HEK293T (cell line): Measurements from ENCODE around the gene CFAP70.

Source experiments
- CTCF ChIA-PET: fragments of 350-600 bp; formaldehyde crosslinking; extraction: SDS; loops from one replicate; lab custom pipeline; 2021; ENCODE audit warnings: antibody characterized with exemption, inconsistent platforms; lab: Yijun Ruan, JAX
- POLR2A ChIA-PET: fragments of 350-600 bp; formaldehyde crosslinking; extraction: SDS; loops from one replicate; lab custom pipeline; 2020; ENCODE audit warnings: antibody characterized with exemption, inconsistent platforms; lab: Yijun Ruan, JAX
- DNase-seq: peaks from one replicate; pipeline ENCODE4 v3.0.0; 2012; ENCODE audit warnings: mixed read lengths; ENCODE audit errors: extremely low spot score
- ARNT ChIP-seq: fragments of 450-650 bp; IDR thresholded peaks from 2 replicates; pipeline ENCODE4 v1.6.1; 2017; ENCODE audit warnings: mild to moderate bottlenecking
- BHLHE40 ChIP-seq: fragments of 450-650 bp; IDR thresholded peaks from 2 replicates; pipeline ENCODE4 v1.6.1; 2016; ENCODE audit warnings: mild to moderate bottlenecking, moderate library complexity, borderline replicate concordance
- CTBP1 ChIP-seq: fragments of 450-650 bp; IDR thresholded peaks from 2 replicates; pipeline ENCODE4 v1.6.1; 2016; ENCODE audit warnings: borderline replicate concordance
- ELF4 ChIP-seq: fragments of 450-650 bp; IDR thresholded peaks from 2 replicates; pipeline ENCODE4 v1.6.1; 2017; ENCODE audit warnings: antibody characterized with exemption
- FOXA1 ChIP-seq: fragments of 450-650 bp; IDR thresholded peaks from 2 replicates; pipeline ENCODE4 v1.6.1; 2016; ENCODE audit warnings: mild to moderate bottlenecking
- FOXK2 ChIP-seq: fragments of 450-650 bp; IDR thresholded peaks from 2 replicates; pipeline ENCODE4 v1.6.1; 2016; ENCODE audit warnings: mild to moderate bottlenecking
- FOXM1 ChIP-seq: fragments of 450-650 bp; IDR thresholded peaks from 2 replicates; pipeline ENCODE4 v1.6.1; 2017; ENCODE audit warnings: mild to moderate bottlenecking, borderline replicate concordance
- HDGF ChIP-seq: fragments of 450-650 bp; IDR thresholded peaks from 2 replicates; pipeline ENCODE4 v1.6.1; 2017; ENCODE audit warnings: antibody characterized with exemption, borderline replicate concordance
- L3MBTL2 ChIP-seq: fragments of 450-650 bp; conservative IDR thresholded peaks from 2 replicates; pipeline ENCODE4 v1.6.1; 2016; ENCODE audit warnings: mild to moderate bottlenecking
- LEF1 ChIP-seq: fragments of 450-650 bp; IDR thresholded peaks from 2 replicates; pipeline ENCODE4 v1.6.1; 2017; ENCODE audit warnings: mild to moderate bottlenecking, borderline replicate concordance
- NFRKB ChIP-seq: fragments of 450-650 bp; IDR thresholded peaks from 2 replicates; pipeline ENCODE4 v1.6.1; 2016; ENCODE audit warnings: mild to moderate bottlenecking, moderate library complexity
- SP1 ChIP-seq: fragments of 450-650 bp; IDR thresholded peaks from 2 replicates; pipeline ENCODE4 v1.6.1; 2017
- SUZ12 ChIP-seq: fragments of 450-650 bp; IDR thresholded peaks from 2 replicates; pipeline ENCODE4 v1.6.1; 2016; ENCODE audit warnings: mild to moderate bottlenecking
- TARDBP ChIP-seq: fragments of 450-650 bp; IDR thresholded peaks from 2 replicates; pipeline ENCODE4 v1.6.1; 2016
- ZNF384 ChIP-seq: fragments of 450-650 bp; IDR thresholded peaks from 2 replicates; pipeline ENCODE4 v1.6.1; 2016
- TF ChIP-seq, protein P1 (sequence below): fragments of 450-650 bp; IDR thresholded peaks from 2 replicates; pipeline ENCODE4 v1.6.1; 2016

CFAP70 gene

DNA sequence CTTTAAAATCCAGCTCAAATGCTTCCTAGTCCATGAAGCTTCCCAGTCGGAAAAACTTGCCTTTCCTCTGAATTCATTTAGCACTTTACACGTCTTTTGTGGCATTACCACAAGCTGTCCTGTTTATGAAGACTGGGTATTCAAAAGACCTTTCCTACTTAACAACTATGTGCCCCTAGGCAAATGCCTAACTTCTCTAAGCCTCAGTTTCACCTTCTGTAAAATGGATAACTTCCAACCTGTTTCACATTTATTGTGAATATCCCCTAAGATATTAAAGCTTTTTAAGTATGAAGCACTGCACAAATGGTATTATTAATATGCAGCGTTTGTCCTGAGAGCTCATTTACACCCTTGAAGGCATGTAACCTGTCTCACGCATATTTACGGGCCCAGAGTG, 843 bp downstream of the CFAP70 start:
- POLR2A ChIA-PET: interaction anchor here (0.8 to 2.1 kb wide), 5 partner anchors 32 to 111 kb away, joined by 3 to 16 read pairs (median 4); partner anchors contain the start of genes DNAJC9 and MRPS16
- CTCF ChIA-PET: no interaction called here
- DNase-seq: no peak
- TF ChIP-seq ARNT (no peak), BHLHE40 (no peak), SP1 (no peak), CTBP1 (no peak), TARDBP (no peak), NFRKB (no peak), HDGF (no peak), SUZ12 (no peak), ELF4 (no peak), LEF1 (no peak), FOXA1 (no peak), L3MBTL2 (no peak), FOXM1 (no peak), FOXK2 (no peak), ZNF384 (no peak)
- TF ChIP-seq, protein P1, sequence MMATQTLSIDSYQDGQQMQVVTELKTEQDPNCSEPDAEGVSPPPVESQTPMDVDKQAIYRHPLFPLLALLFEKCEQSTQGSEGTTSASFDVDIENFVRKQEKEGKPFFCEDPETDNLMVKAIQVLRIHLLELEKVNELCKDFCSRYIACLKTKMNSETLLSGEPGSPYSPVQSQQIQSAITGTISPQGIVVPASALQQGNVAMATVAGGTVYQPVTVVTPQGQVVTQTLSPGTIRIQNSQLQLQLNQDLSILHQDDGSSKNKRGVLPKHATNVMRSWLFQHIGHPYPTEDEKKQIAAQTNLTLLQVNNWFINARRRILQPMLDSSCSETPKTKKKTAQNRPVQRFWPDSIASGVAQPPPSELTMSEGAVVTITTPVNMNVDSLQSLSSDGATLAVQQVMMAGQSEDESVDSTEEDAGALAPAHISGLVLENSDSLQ: no peak

DNA sequence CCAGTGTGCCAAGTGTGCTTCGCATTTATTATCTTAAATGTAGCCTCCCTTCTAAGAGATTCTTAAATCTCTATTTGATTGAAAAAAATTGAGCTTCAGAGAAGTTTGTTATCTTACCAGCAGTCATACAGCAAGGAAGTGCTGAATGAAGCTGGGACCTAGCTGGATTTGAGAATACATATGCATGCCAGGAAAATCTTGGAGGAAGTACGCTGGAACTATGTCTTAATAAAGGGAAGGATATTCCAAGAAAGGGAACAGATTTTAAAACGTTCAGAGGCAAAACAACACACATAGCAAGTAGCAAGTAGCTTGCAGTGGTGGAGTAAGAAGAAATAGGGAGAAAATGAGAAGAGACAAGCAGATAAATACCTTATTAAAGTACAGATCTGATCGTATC, 1.5 kb downstream of the CFAP70 start:
- POLR2A ChIA-PET: interaction anchor here (0.6 to 0.8 kb wide), 3 partner anchors 11 to 110 kb away, joined by 3 to 4 read pairs (median 3); partner anchors contain the start of gene DNAJC9
- CTCF ChIA-PET: no interaction called here
- no peak for DNase-seq
- no peak for TF ChIP-seq ELF4
- no peak for TF ChIP-seq FOXA1

DNA sequence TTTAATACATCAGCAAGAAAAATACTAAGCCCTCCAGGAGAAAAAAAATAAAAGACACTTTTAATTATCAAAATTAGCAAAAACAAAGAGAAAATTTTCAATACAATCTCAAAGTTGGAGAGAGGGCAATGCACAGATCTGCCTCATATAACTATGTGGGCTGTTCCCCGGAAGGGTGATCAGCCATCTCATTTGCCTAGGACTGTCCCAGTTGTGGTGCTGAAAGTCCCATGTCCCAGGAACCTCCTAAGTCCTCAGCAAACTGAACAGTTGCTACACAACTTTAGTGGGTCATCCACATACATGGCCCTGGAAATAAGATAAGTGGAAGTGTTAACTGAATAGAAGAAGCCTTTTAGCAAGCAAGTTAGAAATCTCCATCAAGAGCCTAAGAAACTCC, 14.4 kb downstream of the CFAP70 start:
- ChIA-PET POLR2A (no interaction called here), CTCF (no interaction called here)
- DNase-seq: no peak
- TF ChIP-seq NFRKB: no peak
- TF ChIP-seq, protein P1: no peak
- no peak for TF ChIP-seq L3MBTL2
- TF ChIP-seq LEF1: no peak
- no peak for TF ChIP-seq TARDBP
- no peak for TF ChIP-seq BHLHE40
- no peak for TF ChIP-seq ZNF384
- no peak for TF ChIP-seq SUZ12
- TF ChIP-seq ELF4: no peak
- no peak for TF ChIP-seq FOXK2
- TF ChIP-seq HDGF: no peak
- no peak for TF ChIP-seq ARNT
- no peak for TF ChIP-seq FOXA1

DNA sequence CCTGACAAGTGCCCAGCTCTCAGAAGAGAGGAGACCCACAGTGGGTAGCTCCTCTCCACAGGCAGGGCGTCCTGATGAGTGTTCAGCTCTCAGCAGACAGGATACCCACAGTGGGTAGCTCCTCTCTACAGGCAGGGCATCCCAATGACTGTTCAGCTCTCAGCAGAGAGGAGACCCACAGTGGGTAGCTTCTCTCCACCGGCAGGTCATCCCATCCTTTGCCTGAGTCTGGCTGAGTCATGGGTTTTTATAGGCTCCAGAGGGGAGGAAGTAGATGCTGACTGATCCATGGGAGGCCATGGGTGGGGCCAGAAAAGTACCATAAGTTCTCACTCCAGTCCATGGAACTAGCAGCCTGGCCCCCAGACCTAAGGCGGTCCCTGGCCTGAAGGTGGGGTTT, 18.5 kb downstream of the CFAP70 start:
- ChIA-PET CTCF (no interaction called here), POLR2A (interaction anchor here (1.5 kb wide), 1 partner anchor 19 kb away, joined by 5 read pairs; the partner anchor contains the start of gene CFAP70)

DNA sequence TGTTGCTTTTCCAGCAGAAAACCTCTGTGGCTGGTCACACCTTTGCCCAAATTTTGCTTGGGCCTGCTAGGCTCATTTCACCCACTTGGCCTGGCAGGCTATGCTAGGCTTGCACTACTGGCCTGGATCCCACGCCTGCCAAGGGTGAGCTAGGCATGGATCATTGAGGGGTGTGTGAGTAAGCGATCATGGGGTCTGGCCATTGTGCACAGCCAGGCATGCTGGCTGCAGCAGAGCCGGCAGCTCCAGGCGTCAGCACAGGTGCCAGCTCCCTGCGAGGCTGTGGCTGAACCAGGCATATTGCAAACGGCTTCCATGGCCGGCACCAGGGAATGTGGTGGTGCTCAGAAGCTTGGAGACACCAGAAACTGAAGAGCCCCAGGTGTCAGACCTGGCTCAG, 19.2 kb downstream of the CFAP70 start:
- ChIA-PET CTCF (no interaction called here), POLR2A (interaction anchor here (1.5 kb wide), 1 partner anchor 20 kb away, joined by 5 read pairs; the partner anchor contains the start of gene CFAP70)
- no peak for DNase-seq

More for the DNA sequence above, 18.5 kb downstream of the CFAP70 start:
- TF ChIP-seq ELF4 (no peak), ZNF384 (no peak), BHLHE40 (no peak), SUZ12 (no peak), SP1 (no peak), TARDBP (no peak), L3MBTL2 (no peak)
- no peak for DNase-seq

DNA sequence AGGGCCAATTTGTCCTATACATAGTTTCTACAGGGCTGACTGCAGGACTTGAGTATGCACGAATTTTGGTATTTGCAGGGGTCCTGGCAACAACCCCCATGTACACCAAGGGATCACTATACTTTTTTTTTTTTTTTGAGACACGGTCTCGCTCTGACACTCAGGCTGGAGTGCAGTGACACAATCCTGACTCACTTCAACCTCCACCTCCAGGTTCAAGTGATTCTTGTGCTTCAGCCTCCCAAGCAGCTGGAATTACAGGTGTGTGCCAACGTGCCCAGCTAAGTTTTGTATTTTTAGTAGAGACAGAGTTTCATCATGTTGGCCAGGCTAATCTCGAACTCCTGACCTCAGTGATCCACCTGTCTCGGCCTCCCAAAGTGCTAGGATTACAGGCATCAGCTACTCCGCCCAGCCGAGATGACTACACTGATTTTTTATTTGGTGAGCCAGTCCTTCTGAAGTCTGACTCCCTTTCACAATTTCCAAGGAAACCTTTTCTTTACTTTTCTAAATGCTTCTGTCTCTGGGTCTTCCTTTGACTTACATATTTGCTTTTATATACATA, 19.8 kb downstream of the CFAP70 start:
- ChIA-PET POLR2A (no interaction called here), CTCF (no interaction called here)
- no peak for TF ChIP-seq CTBP1
- no peak for TF ChIP-seq ZNF384
- no peak for TF ChIP-seq ELF4
- TF ChIP-seq SP1: no peak
- no peak for TF ChIP-seq HDGF
- no peak for TF ChIP-seq FOXK2
- no peak for TF ChIP-seq NFRKB
- TF ChIP-seq FOXM1: no peak
- TF ChIP-seq, protein P1: no peak
- TF ChIP-seq BHLHE40: no peak
- TF ChIP-seq SUZ12: no peak
- TF ChIP-seq LEF1: no peak
- no peak for TF ChIP-seq L3MBTL2
- TF ChIP-seq FOXA1: no peak
- no peak for TF ChIP-seq ARNT
- no peak for TF ChIP-seq TARDBP
- no peak for DNase-seq

More for the DNA sequence above, 19.2 kb downstream of the CFAP70 start:
- TF ChIP-seq LEF1 (no peak), SP1 (no peak), SUZ12 (no peak), FOXA1 (no peak), NFRKB (no peak), CTBP1 (no peak), ARNT (no peak), ZNF384 (no peak), FOXM1 (no peak), BHLHE40 (no peak), ELF4 (no peak), TARDBP (no peak), L3MBTL2 (no peak), HDGF (no peak)
- TF ChIP-seq, protein P1: no peak
